Activated naive CD8-positive, alpha-beta T cell treated with anti-CD3 and anti-CD28 coated beads, Interleukin-2, amount 10 ng/mL, durations not matched to agents 7 days and 5 days (primary cell): Measurements from ENCODE around the gene MOB3B. TPM values are rescaled to one million over a fixed set of nuclear protein-coding genes. Genes with fewer than 3 reads are reported as not detected.

Source experiments
- ATAC-seq: fragments of 150-1000 bp; cut with Tn5 transposase; one replicate; pipeline ENCODE4 v1.10.0; 2021; ENCODE audit warnings: low read depth, moderate library complexity
- POLR2A ChIA-PET: fragments of 350-600 bp; sonication (Branson Sonifier 250); formaldehyde crosslinking; loops from one replicate; lab custom pipeline; 2021; ENCODE audit warnings: antibody characterized with exemption; lab: Charles Lee
- DNase-seq: peaks from one replicate; pipeline ENCODE4 v3.0.0; 2021
- H3K27ac Mint-ChIP-seq: one replicate; pipeline ENCODE4 v1.8.0; 2022; ENCODE audit warnings: mild to moderate bottlenecking, mixed read lengths
- H3K27me3 Mint-ChIP-seq: one replicate; pipeline ENCODE4 v1.8.0; 2022; ENCODE audit warnings: mild to moderate bottlenecking, moderate library complexity, mixed read lengths
- H3K36me3 Mint-ChIP-seq: one replicate; pipeline ENCODE4 v1.8.0; 2021; ENCODE audit warnings: mild to moderate bottlenecking, mixed read lengths
- H3K4me1 Mint-ChIP-seq: one replicate; pipeline ENCODE4 v1.8.0; 2021; ENCODE audit warnings: mixed read lengths
- H3K4me3 Mint-ChIP-seq: one replicate; pipeline ENCODE4 v1.8.0; 2022; ENCODE audit warnings: mild to moderate bottlenecking, moderate library complexity, mixed read lengths
- H3K9me3 Mint-ChIP-seq: one replicate; pipeline ENCODE4 v1.8.0; 2021; ENCODE audit warnings: mixed read lengths
- total RNA-seq, 2 experiments: library from RNA; stranded (reverse); gene quantifications; one replicate each; pipeline ENCODE4 v1.2.3, GENCODE V29; 2021

MOB3B gene
- total RNA-seq, 2 experiments from 2014 or later, result 3.2 to 3.6 TPM

GRCh38 chr9:27338527-27338903 is 191.1 kb downstream of the MOB3B start:
- Mint-ChIP-seq H3K9me3 (no peaks in the 10 kb centered on the region), H3K4me3 (no peak overlapping the region), H3K27ac (no peak overlapping the region), H3K4me1 (peaks cover 25% of the 10 kb centered on the region), H3K27me3 (no peaks in the 10 kb centered on the region), H3K36me3 (peaks cover 3% of the 10 kb centered on the region)
- POLR2A ChIA-PET, result no interaction called here
- DNase-seq, result no peak
- ATAC-seq, result no peak

DNA sequence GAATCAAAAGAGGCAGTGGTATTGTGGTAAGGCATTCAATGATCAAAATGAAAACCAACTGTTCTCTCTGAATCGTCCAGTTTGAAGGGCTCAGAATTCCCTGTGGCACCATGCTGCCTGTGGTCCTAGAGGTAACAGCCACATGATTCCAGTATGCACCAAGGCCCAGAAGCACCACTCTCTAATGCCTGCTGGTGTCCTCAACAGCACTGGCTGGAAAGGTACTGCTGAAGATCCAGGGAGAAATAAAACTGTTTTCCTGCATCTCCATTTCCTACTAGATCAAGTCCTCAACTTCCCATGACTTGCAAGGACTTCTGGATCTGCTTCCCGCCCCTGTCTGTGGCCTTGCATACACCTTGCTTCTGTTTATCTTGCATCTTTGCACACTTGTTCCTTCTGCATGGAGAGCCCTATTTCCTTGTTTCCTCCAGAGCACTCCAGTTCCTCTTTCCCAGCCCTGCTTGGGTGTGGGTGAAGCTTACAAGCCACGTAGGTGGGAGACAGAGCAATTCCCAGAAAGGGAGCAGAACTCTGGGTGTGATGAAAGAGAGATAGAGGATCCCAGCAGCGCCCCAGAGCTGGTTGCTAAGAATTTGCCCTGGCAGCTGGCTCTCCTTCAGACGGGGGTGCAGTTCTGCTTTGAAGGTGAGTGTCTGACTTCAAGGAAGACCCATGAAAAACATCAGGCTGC is 191.6 kb downstream of the MOB3B start:
- Mint-ChIP-seq H3K4me3 (no peak overlapping the region), H3K27ac (peak overlapping the region; percentile 9), H3K36me3 (peaks cover 3% of the 10 kb centered on the region), H3K9me3 (no peaks in the 10 kb centered on the region), H3K4me1 (peaks cover 28% of the 10 kb centered on the region), H3K27me3 (no peaks in the 10 kb centered on the region)
- ATAC-seq (no peak), DNase-seq (no peak)
- POLR2A ChIA-PET, result no interaction called here

- POLR2A ChIA-PET, result no interaction called here
- Mint-ChIP-seq H3K9me3 (no peaks in the 10 kb centered on the region), H3K27me3 (no peaks in the 10 kb centered on the region), H3K4me1 (peaks cover 28% of the 10 kb centered on the region), H3K36me3 (no peaks in the 10 kb centered on the region), H3K27ac (no peak overlapping the region), H3K4me3 (no peak overlapping the region)
- DNase-seq (no peak), ATAC-seq (no peak)
Measured at GRCh38 chr9:27337236-27337635, 192.4 kb downstream of the MOB3B start.

GRCh38 chr9:27336829-27337228 is 192.8 kb downstream of the MOB3B start:
- POLR2A ChIA-PET, result interaction anchor here (0.8 kb wide), 1 partner anchor 236 kb away, joined by 4 read pairs; the partner anchor contains the start of gene C9orf72
- Mint-ChIP-seq H3K9me3 (no peaks in the 10 kb centered on the region), H3K4me3 (no peak overlapping the region), H3K27me3 (no peaks in the 10 kb centered on the region), H3K27ac (no peak overlapping the region), H3K36me3 (no peaks in the 10 kb centered on the region), H3K4me1 (peaks cover 28% of the 10 kb centered on the region)
- DNase-seq, result no peak
- ATAC-seq, result no peak

- POLR2A ChIA-PET, result interaction anchor here (0.8 kb wide), 1 partner anchor 237 kb away, joined by 4 read pairs; the partner anchor contains the start of gene C9orf72
- Mint-ChIP-seq H3K27ac (peak overlapping the region; percentile 37), H3K9me3 (no peaks in the 10 kb centered on the region), H3K27me3 (no peaks in the 10 kb centered on the region), H3K4me3 (no peak overlapping the region), H3K4me1 (peaks cover 28% of the 10 kb centered on the region), H3K36me3 (no peaks in the 10 kb centered on the region)
- ATAC-seq (no peak), DNase-seq (no peak)
Measured at GRCh38 chr9:27336126-27336525, 193.5 kb downstream of the MOB3B start.

DNA sequence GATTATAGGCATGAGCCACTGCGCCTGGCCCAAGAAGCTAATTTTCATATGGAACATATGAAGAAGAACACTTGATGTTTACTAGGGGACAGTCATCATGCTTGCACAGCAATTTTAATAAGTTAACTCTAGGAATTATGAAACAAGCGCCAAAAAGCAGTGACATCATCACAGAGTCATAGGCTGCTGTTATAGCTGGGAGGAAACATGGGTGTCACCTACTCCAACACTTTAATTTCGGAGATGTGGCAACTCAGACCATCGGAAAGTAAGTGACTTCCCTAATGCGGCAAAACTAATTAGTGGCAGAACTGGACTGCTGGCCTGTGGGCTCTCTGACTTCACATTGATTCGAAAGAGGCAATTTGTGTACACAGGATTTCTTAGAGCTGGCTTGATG is 194.5 kb downstream of the MOB3B start:
- no peaks in the 10 kb centered on the region for H3K27me3 Mint-ChIP-seq
- no peaks in the 10 kb centered on the region for H3K36me3 Mint-ChIP-seq
- no peak overlapping the region for H3K27ac Mint-ChIP-seq
- no peak for ATAC-seq
- no peak for DNase-seq
- H3K4me1 Mint-ChIP-seq, result peaks cover 28% of the 10 kb centered on the region
- POLR2A ChIA-PET, result no interaction called here
- H3K9me3 Mint-ChIP-seq, result no peaks in the 10 kb centered on the region
- H3K4me3 Mint-ChIP-seq, result no peak overlapping the region

DNA sequence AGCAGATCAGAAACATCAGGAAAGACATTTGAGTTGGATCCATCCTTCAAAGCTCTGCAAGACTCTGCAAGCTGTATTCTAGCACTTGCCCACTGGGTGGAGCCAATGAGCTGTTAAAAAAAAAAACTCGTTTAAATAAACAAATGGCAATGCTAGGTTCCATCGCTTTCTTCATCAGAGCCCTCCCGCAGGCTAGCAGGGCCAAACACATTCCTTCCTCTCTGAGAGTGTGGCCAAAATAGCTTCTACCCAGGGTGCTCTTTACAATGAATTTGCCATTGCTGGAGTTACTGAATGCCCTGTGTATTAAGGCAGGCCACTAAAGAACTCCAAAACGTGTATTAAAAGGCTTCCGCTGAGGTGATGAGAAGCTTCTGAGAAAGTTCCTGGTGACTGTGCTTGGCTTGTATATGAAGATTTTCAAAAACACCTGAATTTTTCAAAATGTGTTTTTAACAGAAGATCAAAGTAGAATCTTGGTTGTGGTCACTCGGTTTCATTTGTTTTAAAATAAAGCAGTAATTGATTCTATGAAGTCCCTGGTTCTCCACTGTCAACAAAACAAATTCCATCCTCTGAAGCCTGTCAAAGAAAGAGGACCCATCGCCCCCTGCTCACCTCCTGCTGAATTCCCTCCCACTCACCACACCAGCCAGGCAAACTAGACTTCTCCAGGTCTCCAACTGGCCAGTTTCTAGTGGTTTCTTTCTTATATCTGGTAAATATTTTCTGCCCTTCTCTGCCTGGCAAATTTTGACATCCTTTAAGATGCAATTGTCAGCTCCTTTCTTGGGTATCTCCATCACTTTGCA is 196.2 kb downstream of the MOB3B start:
- POLR2A ChIA-PET, result interaction anchor here (0.6 to 1.7 kb wide), 2 partner anchors 33 to 196 kb away, joined by 3 to 12 read pairs; partner anchors contain the start of gene MOB3B
- no peak overlapping the region for H3K27ac Mint-ChIP-seq

DNA sequence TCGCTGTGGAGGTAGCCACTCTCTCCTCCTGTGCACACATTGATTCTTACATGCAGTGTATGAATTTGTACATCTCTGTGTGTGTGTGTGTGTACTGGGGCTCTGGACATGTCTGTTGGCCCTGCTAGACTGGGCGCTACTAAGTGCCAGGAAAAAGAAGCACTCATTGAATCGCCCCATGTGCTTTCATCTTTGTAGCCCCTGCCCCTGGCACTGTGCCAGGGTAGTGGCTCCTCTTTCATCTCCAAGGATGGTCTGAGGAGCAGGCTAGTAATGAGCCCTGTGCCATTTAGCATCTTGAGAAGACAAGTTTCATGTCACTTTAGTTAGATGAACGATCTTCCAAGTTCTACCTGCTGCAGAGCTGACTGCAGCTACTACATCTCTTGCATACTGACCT is 198.2 kb downstream of the MOB3B start:
- Mint-ChIP-seq H3K4me1 (peaks cover 15% of the 10 kb centered on the region), H3K27me3 (no peaks in the 10 kb centered on the region), H3K27ac (no peak overlapping the region), H3K9me3 (no peaks in the 10 kb centered on the region), H3K4me3 (no peak overlapping the region), H3K36me3 (peaks cover 2% of the 10 kb centered on the region)
- ATAC-seq, result no peak
- POLR2A ChIA-PET, result no interaction called here
- no peak for DNase-seq

More for the DNA sequence above, 196.2 kb downstream of the MOB3B start:
- H3K9me3 Mint-ChIP-seq, result no peaks in the 10 kb centered on the region
- H3K4me3 Mint-ChIP-seq, result no peak overlapping the region
- DNase-seq (peak; percentile 58), ATAC-seq (peak; percentile 64)
- no peaks in the 10 kb centered on the region for H3K27me3 Mint-ChIP-seq
- no peaks in the 10 kb centered on the region for H3K36me3 Mint-ChIP-seq
- peaks cover 28% of the 10 kb centered on the region for H3K4me1 Mint-ChIP-seq

GRCh38 chr9:27329291-27329690 is 200.3 kb downstream of the MOB3B start:
- ATAC-seq (no peak), DNase-seq (no peak)
- Mint-ChIP-seq H3K36me3 (peaks cover 2% of the 10 kb centered on the region), H3K27me3 (peaks cover 6% of the 10 kb centered on the region), H3K9me3 (no peaks in the 10 kb centered on the region), H3K27ac (no peak overlapping the region), H3K4me1 (peaks cover 7% of the 10 kb centered on the region), H3K4me3 (no peak overlapping the region)
- POLR2A ChIA-PET, result no interaction called here

GRCh38 chr9:27328483-27328882 is 201.1 kb downstream of the MOB3B start:
- H3K27ac Mint-ChIP-seq, result no peak overlapping the region
- H3K4me3 Mint-ChIP-seq, result no peak overlapping the region
- POLR2A ChIA-PET, result no interaction called here
- no peak for ATAC-seq
- H3K4me1 Mint-ChIP-seq, result peaks cover 3% of the 10 kb centered on the region
- no peak for DNase-seq
- peaks cover 2% of the 10 kb centered on the region for H3K36me3 Mint-ChIP-seq
- H3K27me3 Mint-ChIP-seq, result peaks cover 6% of the 10 kb centered on the region
- no peaks in the 10 kb centered on the region for H3K9me3 Mint-ChIP-seq

- no peak for DNase-seq
- Mint-ChIP-seq H3K36me3 (no peaks in the 10 kb centered on the region), H3K4me1 (no peaks in the 10 kb centered on the region), H3K4me3 (no peak overlapping the region), H3K27ac (no peak overlapping the region), H3K27me3 (peaks cover 17% of the 10 kb centered on the region), H3K9me3 (no peaks in the 10 kb centered on the region)
- POLR2A ChIA-PET, result no interaction called here
- no peak for ATAC-seq
Measured at GRCh38 chr9:27311184-27311583, 218.4 kb downstream of the MOB3B start.

- no peak for ATAC-seq
Measured at GRCh38 chr9:27310582-27310981, 219.0 kb downstream of the MOB3B start.

GRCh38 chr9:27308691-27309390 is 220.8 kb downstream of the MOB3B start:
- H3K36me3 Mint-ChIP-seq, result no peaks in the 10 kb centered on the region
- H3K27me3 Mint-ChIP-seq, result peaks cover 15% of the 10 kb centered on the region
- DNase-seq (no peak), ATAC-seq (no peak)
- no peak overlapping the region for H3K27ac Mint-ChIP-seq
- H3K9me3 Mint-ChIP-seq, result no peaks in the 10 kb centered on the region
- no peaks in the 10 kb centered on the region for H3K4me1 Mint-ChIP-seq
- POLR2A ChIA-PET, result no interaction called here
- H3K4me3 Mint-ChIP-seq, result no peak overlapping the region

More at GRCh38 chr9:27310582-27310981, 219.0 kb downstream of the MOB3B start:
- Mint-ChIP-seq H3K27me3 (peaks cover 17% of the 10 kb centered on the region), H3K27ac (no peak overlapping the region), H3K4me3 (no peak overlapping the region), H3K9me3 (no peaks in the 10 kb centered on the region), H3K4me1 (no peaks in the 10 kb centered on the region), H3K36me3 (no peaks in the 10 kb centered on the region)
- POLR2A ChIA-PET, result no interaction called here
- DNase-seq, result no peak
